SK-N-SH (cell line): ENCODE data around the gene TYROBP.

Source experiments
- CTCF ChIP-seq: fragments of 200-600 bp; sonication (generic); IDR thresholded peaks from 2 replicates; pipeline ENCODE4 v1.6.1; 2017; ENCODE audit warnings: antibody characterized with exemption, mild to moderate bottlenecking, moderate library complexity
- GABPA ChIP-seq: IDR thresholded peaks from 2 replicates; pipeline ENCODE4 v1.4.0; 2012; ENCODE audit warnings: low read depth, mild to moderate bottlenecking
- REST ChIP-seq: IDR thresholded peaks from 2 replicates; pipeline ENCODE4 v1.6.1; 2012; ENCODE audit warnings: mild to moderate bottlenecking, low read depth, low read length, moderate library complexity
- RFX5 ChIP-seq: IDR thresholded peaks from 2 replicates; pipeline ENCODE4 v1.6.1; 2012; ENCODE audit warnings: mild to moderate bottlenecking, improper control_type of control experiment, low read length

GRCh38 chr19:35946203-35946602 lies 38.1 kb upstream of the TYROBP start:
- TF ChIP-seq GABPA (no peak), RFX5 (no peak), REST (no peak), CTCF (no peak)
